ENCODE measurements around the gene LRSAM1.

GRCh38 chr9:127509955-127510299, 58.6 kb downstream of the LRSAM1 start:
- TF ChIP-seq CTCF (IDR thresholded peaks at IDR 0.05) (no peak), EZH2phosphoT487 (IDR thresholded peaks at IDR 0.05) (no peak)
